Measurements from ENCODE around the gene FBXL3. TPM values are rescaled to one million over a fixed set of nuclear protein-coding genes. Genes with fewer than 3 reads are reported as not detected.
A peak's percentile ranks its signal among the peaks of the same experiment; 100 is the strongest.
"Not testable (repeated sequence)": the region's sequence is repeated elsewhere in the genome, so short reads cannot be mapped to it uniquely, and the experiment has no call there.

FBXL3 gene
- total and polyA plus RNA-seq, 2 experiments from 2014 or later, result 5.0 to 14.6 TPM

DNA sequence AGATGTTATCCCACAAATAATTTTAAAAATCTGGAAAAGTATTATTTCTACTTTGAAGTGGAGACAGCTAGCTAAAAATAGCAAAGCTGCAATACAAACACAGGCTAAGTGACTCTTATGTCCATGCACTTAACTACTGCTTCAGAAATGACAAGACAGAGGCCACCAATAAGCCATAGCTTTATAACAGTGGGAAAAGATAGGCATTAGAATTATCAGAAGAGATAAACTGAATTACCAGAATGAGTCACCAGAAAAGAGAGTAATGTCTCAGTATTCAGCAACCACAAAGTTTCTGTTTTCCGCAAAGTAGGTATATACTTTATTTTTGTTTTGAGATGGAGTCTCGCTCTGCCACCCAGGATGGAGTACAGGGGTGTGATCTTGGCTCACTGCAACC lies 17.9 kb downstream of the FBXL3 start (continued):
- no peak for TF ChIP-seq JUNB (IDR thresholded peaks at IDR 0.05; ENCODE audit: unreplicated experiment)
- no peak for TF ChIP-seq EZH2phosphoT487 (IDR thresholded peaks at IDR 0.05; ENCODE audit: unreplicated experiment)

- H3K79me2 ChIP-seq (replicated peaks; ENCODE audit: insufficient read depth), result peaks cover 24% of the 10 kb centered on the region
- H3K4me2 ChIP-seq; H2AFZ ChIP-seq; H3K27me3 Mint-ChIP-seq (ENCODE audit: insufficient read depth, low read depth, poor library complexity); H3K36me3 ChIP-seq (ENCODE audit: insufficient read depth); H3K9me3 Mint-ChIP-seq; H3K4me1 Mint-ChIP-seq; H3K4me3 Mint-ChIP-seq; H3K4me3 ChIP-seq; H3K27ac Mint-ChIP-seq; H4K20me1 ChIP-seq (replicated peaks; ENCODE audit: insufficient read depth); H3K4me1 ChIP-seq (ENCODE audit: insufficient read depth); H3K9me2 ChIP-seq (ENCODE audit: insufficient read depth); H3K27ac ChIP-seq (ENCODE audit: low read depth); H3F3A ChIP-seq (replicated peaks; ENCODE audit: low read depth); DNase-seq (ENCODE audit: low spot score); ATAC-seq; H3K27me3 ChIP-seq (ENCODE audit: insufficient read depth): not testable (repeated sequence)
- peaks cover 41% of the 10 kb centered on the region; the same call in 2 of the 3 replicates for H3K36me3 Mint-ChIP-seq (ENCODE audit: low read depth)
Measured at GRCh38 chr13:77008337-77008736, 18.6 kb downstream of the FBXL3 start.

GRCh38 chr13:77002590-77003190 lies 24.3 kb downstream of the FBXL3 start:
- no peak overlapping the region for H3K4me3 ChIP-seq
- Mint-ChIP-seq H3K27me3 (ENCODE audit: insufficient read depth, low read depth, poor library complexity) (no peaks in the 10 kb centered on the region), H3K4me3 (no peak overlapping the region), H3K9me3 (no peaks in the 10 kb centered on the region), H3K4me1 (peaks cover 3% of the 10 kb centered on the region; the same call in 1 of the 3 replicates), H3K36me3 (ENCODE audit: low read depth) (peaks cover 24% of the 10 kb centered on the region; the same call in 2 of the 3 replicates), H3K27ac (no peak overlapping the region)
- no peak overlapping the region for H3K4me2 ChIP-seq
- no peaks in the 10 kb centered on the region for H3K4me1 ChIP-seq (ENCODE audit: insufficient read depth)
- H4K20me1 ChIP-seq (replicated peaks; ENCODE audit: insufficient read depth), result no peaks in the 10 kb centered on the region; the same call in 1 of the 2 replicates
- no peaks in the 10 kb centered on the region for H3K9me2 ChIP-seq (ENCODE audit: insufficient read depth)
- H3F3A ChIP-seq (replicated peaks; ENCODE audit: low read depth), result no peaks in the 10 kb centered on the region
- ATAC-seq (peak; percentile 54), DNase-seq (ENCODE audit: low spot score) (peak; percentile 71)
- H3K36me3 ChIP-seq (ENCODE audit: insufficient read depth), result peaks cover 3% of the 10 kb centered on the region; the same call in 1 of the 2 replicates
- no peak overlapping the region for H2AFZ ChIP-seq
- peaks cover 10% of the 10 kb centered on the region for H3K79me2 ChIP-seq (replicated peaks; ENCODE audit: insufficient read depth)
- no peak overlapping the region for H3K27ac ChIP-seq (ENCODE audit: low read depth)
- no peaks in the 10 kb centered on the region for H3K27me3 ChIP-seq (ENCODE audit: insufficient read depth)
- peak; percentile 69 to 81 for TF ChIP-seq CTCF (conservative IDR thresholded peaks at IDR 0.05; ENCODE audit: low read depth in 2 of 2)
- TF ChIP-seq NANOG (IDR thresholded peaks at IDR 0.05; ENCODE audit: borderline replicate concordance), result no peak

DNA sequence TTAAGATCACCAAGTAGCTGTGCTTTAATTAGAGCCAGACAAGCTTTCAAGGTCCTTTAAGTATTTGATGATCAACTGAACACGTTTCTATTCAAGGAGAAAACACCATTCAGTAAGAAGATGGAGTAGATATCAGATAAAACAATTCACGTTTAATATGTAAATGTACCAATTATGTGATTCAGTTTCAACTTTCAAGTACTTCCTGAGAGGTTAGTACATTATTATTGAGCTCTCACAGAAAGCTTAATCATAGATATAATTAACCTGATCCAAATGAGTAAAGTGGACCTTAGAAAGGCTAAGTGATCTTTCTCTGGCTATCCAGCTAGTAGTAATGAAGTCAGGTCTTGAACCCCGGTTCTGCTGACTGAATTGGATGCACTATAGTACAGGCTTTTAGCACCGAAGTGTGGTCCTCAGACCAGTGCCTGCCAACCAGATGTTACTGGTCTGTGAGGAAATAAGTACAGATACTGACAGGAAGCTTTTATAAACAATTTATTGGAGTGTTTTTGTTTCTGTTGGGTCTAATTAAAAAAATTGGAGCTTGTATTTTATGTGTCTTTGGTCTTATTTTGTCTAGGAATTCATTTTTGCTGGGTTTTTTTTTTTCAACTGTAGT lies 24.9 kb downstream of the FBXL3 start:
- peaks cover 3% of the 10 kb centered on the region; the same call in 1 of the 2 replicates for H3K36me3 ChIP-seq (ENCODE audit: insufficient read depth)
- no peaks in the 10 kb centered on the region; the same call in 1 of the 2 replicates for H4K20me1 ChIP-seq (replicated peaks; ENCODE audit: insufficient read depth)
- H3K27ac Mint-ChIP-seq, result no peak overlapping the region
- TF ChIP-seq ZNF114 (CRISPR knock-in tag; IDR thresholded peaks at IDR 0.05) (no peak), ZNF331 (CRISPR knock-in tag; IDR thresholded peaks at IDR 0.05; ENCODE audit: low read depth) (no peak), STAT1 (IDR thresholded peaks at IDR 0.05; ENCODE audit: unreplicated experiment) (no peak), CTCF (conservative IDR thresholded peaks at IDR 0.05; ENCODE audit: low read depth in 2 of 2) (no peak), JUNB (IDR thresholded peaks at IDR 0.05; ENCODE audit: unreplicated experiment) (no peak), EZH2 (IDR thresholded peaks at IDR 0.05; ENCODE audit: low read depth, unreplicated experiment) (no peak), POLR2AphosphoS5 (IDR thresholded peaks at IDR 0.05; ENCODE audit: low read depth) (no peak), EZH2phosphoT487 (IDR thresholded peaks at IDR 0.05; ENCODE audit: unreplicated experiment) (no peak)
- TF ChIP-seq, protein P1, sequence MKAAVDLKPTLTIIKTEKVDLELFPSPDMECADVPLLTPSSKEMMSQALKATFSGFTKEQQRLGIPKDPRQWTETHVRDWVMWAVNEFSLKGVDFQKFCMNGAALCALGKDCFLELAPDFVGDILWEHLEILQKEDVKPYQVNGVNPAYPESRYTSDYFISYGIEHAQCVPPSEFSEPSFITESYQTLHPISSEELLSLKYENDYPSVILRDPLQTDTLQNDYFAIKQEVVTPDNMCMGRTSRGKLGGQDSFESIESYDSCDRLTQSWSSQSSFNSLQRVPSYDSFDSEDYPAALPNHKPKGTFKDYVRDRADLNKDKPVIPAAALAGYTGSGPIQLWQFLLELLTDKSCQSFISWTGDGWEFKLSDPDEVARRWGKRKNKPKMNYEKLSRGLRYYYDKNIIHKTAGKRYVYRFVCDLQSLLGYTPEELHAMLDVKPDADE (IDR thresholded peaks at IDR 0.05), result no peak

More for the DNA sequence above, 24.9 kb downstream of the FBXL3 start:
- Histone ChIP-seq H3K4me3 (no peak overlapping the region), H2AFZ (no peak overlapping the region), H3K79me2 (replicated peaks; ENCODE audit: insufficient read depth) (peaks cover 10% of the 10 kb centered on the region; the same call in 1 of the 2 replicates), H3K27ac (ENCODE audit: low read depth) (0 out of 2 replicates have a peak overlapping the region, but pooled peaks have one; percentile 16), H3K4me1 (ENCODE audit: insufficient read depth) (no peaks in the 10 kb centered on the region), H3K27me3 (ENCODE audit: insufficient read depth) (no peaks in the 10 kb centered on the region), H3K9me2 (ENCODE audit: insufficient read depth) (no peaks in the 10 kb centered on the region), H3K4me2 (no peak overlapping the region), H3F3A (replicated peaks; ENCODE audit: low read depth) (no peaks in the 10 kb centered on the region)
- no peak overlapping the region for H3K4me3 Mint-ChIP-seq
- no peaks in the 10 kb centered on the region for H3K27me3 Mint-ChIP-seq (ENCODE audit: insufficient read depth, low read depth, poor library complexity)
- peaks cover 26% of the 10 kb centered on the region; the same call in 2 of the 3 replicates for H3K36me3 Mint-ChIP-seq (ENCODE audit: low read depth)
- H3K4me1 Mint-ChIP-seq, result peaks cover 3% of the 10 kb centered on the region; the same call in 1 of the 3 replicates
- ATAC-seq (no peak), DNase-seq (ENCODE audit: low spot score) (no peak)
- H3K9me3 Mint-ChIP-seq, result no peaks in the 10 kb centered on the region
